Measurements from ENCODE around the gene MDH1B. TPM values are rescaled to one million over a fixed set of nuclear protein-coding genes. Genes with fewer than 3 reads are reported as not detected.
"Not testable (repeated sequence)": the region's sequence is repeated elsewhere in the genome, so short reads cannot be mapped to it uniquely, and the experiment has no call there.

The MDH1B gene
- 1 to 10 TPM in 1 of 2 donors, under 1 TPM in 1; 0.56 to 1.1 TPM for total RNA-seq

DNA sequence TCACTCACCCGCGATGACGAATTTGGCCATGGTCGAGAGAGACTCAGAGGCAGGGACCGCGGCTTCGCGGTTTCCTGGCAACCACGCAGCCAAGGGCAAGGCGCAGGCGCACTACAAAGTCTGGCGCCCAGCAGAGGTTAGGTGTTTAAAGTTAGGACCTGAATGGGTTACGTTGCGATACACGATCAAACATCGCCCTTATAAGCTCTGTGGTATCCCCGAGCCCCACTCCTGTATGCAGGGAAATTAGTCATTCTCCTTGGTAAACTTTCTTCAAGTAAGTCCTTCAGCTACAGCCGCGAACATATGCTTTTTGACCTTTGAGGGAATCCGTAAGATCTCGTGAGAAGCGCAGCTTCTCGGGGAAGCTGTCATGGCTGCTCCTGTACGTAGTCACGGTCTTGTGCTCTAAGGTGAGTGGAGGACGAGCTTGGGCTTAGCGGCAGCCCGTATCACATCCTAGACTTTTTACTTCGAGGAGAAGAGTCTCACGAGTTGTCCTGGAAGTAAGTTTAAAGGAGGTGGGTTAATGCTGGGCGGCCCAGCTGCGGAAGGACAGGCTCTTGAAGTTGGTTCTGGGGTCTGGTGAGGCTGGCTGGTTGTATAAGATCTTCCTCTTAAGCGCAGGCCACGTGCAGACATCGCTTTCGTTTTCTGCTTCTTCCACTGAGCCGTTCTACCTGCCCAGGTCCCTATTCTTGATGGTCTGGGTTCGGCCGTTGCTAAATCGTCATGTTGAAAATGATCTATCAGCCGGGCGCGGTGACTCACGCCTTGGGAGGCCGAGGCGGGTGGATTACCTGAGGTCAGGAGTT is at the start of gene MDH1B, which contains the start of gene FASTKD2:
Gene MDH1B (minus strand): TSS at position 87 of the 815 bp plus-strand sequence. CDS start 57 bp downstream, at position 30.
Gene FASTKD2 (plus strand): TSS at position 365 of the 815 bp plus-strand sequence. CDS start 1,088 bp downstream, outside the sequence.
- peak; percentile 89 for ATAC-seq (replicated peaks)
- no peaks in the 10 kb centered on the region for H3K27me3 Mint-ChIP-seq
- H3K4me3 Mint-ChIP-seq = no peak within 1 kb of the TSS
- peaks cover 19% of the 10 kb centered on the region for H3K4me1 Mint-ChIP-seq
- peaks cover 41% of the 10 kb centered on the region for H3K36me3 Mint-ChIP-seq (ENCODE audit: low read depth)
- H3K9me3 Mint-ChIP-seq = no peaks in the 10 kb centered on the region
- peak within 1 kb of the TSS; percentile 91 for H3K27ac Mint-ChIP-seq

- ATAC-seq (replicated peaks) = no peak
- no peak overlapping the region for H3K27ac Mint-ChIP-seq
- no peaks in the 10 kb centered on the region for H3K4me1 Mint-ChIP-seq
- H3K27me3 Mint-ChIP-seq = no peaks in the 10 kb centered on the region
- H3K4me3 Mint-ChIP-seq = no peak overlapping the region
- H3K36me3 Mint-ChIP-seq (ENCODE audit: low read depth) = no peaks in the 10 kb centered on the region
- no peaks in the 10 kb centered on the region for H3K9me3 Mint-ChIP-seq
Observed at GRCh38 chr2:206814498-206814897, 49.4 kb upstream of the MDH1B start.

DNA sequence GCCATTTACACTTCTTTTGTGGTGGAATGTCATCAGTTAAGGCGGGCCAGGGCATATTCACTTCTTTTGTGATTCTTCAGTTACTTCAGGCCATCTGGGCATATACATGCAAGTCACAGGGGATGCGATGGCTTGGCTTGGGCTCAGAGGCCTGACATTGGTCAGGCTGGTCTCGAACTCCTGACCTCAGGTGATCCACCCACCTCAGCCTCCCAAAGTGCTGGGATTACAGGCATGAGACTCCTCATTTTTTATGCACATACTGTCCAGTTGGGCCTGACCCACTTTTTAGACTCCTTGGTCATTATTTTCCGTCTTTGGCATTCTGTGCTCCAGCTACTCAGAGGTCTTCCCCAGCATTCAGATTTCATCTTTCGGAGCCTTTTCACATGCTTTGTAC is 47.3 kb upstream of the MDH1B start:
- not testable (repeated sequence) for H3K9me3 Mint-ChIP-seq; H3K36me3 Mint-ChIP-seq (ENCODE audit: low read depth); H3K27me3 Mint-ChIP-seq; H3K27ac Mint-ChIP-seq; H3K4me3 Mint-ChIP-seq; H3K4me1 Mint-ChIP-seq; ATAC-seq (replicated peaks)

DNA sequence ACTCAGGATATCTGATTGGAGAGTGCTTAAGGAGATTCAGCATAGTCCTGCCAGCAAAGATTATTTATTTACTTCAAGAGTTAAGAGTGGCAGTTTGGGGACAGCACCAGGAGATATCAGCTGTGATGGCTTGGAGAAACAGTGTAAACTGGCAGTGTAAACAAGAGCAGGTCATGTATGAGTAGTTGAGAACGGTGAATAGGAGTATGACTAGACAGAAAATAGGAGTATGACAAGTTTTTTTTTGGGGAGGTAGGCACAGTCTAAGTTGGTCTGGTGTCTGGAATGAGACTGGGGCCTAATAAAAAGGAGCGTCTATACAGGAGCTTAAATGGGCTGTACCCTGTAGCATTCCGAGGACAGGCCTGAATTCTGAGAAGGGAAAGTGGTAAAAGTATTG is 42.5 kb upstream of the MDH1B start:
- H3K4me1 Mint-ChIP-seq; ATAC-seq (replicated peaks); H3K4me3 Mint-ChIP-seq; H3K9me3 Mint-ChIP-seq; H3K27me3 Mint-ChIP-seq; H3K27ac Mint-ChIP-seq; H3K36me3 Mint-ChIP-seq (ENCODE audit: low read depth): not testable (repeated sequence)

DNA sequence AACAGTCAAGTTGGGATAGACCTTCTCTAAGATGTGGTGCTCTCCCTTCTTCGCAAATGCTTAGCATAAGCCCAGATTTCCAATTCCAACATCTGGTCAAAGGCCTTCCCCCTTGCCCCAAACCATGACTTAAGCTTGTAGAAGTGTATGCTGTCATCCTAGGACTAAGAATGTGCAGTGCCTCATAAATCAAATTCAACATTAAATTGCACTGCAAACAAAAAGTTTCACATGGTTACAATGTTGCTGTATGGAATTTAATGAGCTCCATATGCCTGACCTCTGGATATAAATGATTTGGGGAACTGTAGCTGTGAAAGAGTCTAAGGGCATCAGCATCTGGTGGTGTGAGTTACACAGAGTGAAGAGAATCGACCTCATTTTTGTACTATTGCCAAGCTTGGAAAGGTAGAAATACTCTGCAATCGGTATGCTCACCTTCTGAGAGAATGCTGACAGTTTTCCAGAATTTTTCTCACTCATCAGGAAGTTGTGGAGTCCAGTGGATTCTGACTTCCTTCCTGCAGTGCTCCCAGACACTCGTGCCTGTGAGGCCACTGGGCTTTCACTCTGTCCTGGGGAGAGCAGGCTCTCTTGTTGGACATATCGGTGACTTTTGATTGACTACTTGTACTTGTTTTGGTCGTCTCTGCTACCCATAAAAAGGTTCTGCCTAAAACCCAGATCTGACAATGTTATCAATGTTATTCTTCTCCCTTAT is 40.9 kb upstream of the MDH1B start:
- Mint-ChIP-seq H3K27me3 (no peaks in the 10 kb centered on the region), H3K9me3 (no peaks in the 10 kb centered on the region), H3K4me1 (no peaks in the 10 kb centered on the region), H3K27ac (no peak overlapping the region), H3K36me3 (ENCODE audit: low read depth) (no peaks in the 10 kb centered on the region), H3K4me3 (no peak overlapping the region)
- no peak for ATAC-seq (replicated peaks)

DNA sequence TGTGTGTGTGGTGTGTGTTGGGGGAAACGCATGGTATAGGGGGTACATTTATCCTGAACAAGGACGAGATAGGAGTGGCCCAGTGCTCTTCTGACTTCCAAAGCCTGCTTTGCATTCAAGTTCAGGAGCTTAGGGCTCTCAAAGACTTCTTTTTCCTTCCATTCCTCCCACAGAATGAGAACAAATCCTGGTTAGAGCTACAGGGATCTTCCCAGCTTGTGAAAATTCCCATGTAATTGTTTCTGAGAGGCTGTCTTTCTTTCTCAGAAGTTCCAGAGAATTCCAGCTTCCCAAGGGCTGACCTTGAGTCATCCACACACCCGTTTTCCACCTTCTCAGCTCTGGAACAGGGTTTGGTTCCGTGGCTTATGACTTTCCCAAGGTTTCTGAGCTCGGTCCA is 39.2 kb upstream of the MDH1B start:
- H3K36me3 Mint-ChIP-seq (ENCODE audit: low read depth) = no peaks in the 10 kb centered on the region

GRCh38 chr2:206802654-206803514 is 37.8 kb upstream of the MDH1B start:
- H3K27ac Mint-ChIP-seq = peak overlapping the region; percentile 10
- H3K36me3 Mint-ChIP-seq (ENCODE audit: low read depth) = no peaks in the 10 kb centered on the region
- H3K4me1 Mint-ChIP-seq = peaks cover 4% of the 10 kb centered on the region
- ATAC-seq (replicated peaks) = no peak
- H3K27me3 Mint-ChIP-seq = no peaks in the 10 kb centered on the region
- no peak overlapping the region for H3K4me3 Mint-ChIP-seq
- no peaks in the 10 kb centered on the region for H3K9me3 Mint-ChIP-seq

More for the DNA sequence above, 39.2 kb upstream of the MDH1B start:
- Mint-ChIP-seq H3K4me1 (peaks cover 4% of the 10 kb centered on the region), H3K9me3 (no peaks in the 10 kb centered on the region), H3K4me3 (no peak overlapping the region), H3K27me3 (no peaks in the 10 kb centered on the region), H3K27ac (no peak overlapping the region)
- ATAC-seq (replicated peaks) = no peak

DNA sequence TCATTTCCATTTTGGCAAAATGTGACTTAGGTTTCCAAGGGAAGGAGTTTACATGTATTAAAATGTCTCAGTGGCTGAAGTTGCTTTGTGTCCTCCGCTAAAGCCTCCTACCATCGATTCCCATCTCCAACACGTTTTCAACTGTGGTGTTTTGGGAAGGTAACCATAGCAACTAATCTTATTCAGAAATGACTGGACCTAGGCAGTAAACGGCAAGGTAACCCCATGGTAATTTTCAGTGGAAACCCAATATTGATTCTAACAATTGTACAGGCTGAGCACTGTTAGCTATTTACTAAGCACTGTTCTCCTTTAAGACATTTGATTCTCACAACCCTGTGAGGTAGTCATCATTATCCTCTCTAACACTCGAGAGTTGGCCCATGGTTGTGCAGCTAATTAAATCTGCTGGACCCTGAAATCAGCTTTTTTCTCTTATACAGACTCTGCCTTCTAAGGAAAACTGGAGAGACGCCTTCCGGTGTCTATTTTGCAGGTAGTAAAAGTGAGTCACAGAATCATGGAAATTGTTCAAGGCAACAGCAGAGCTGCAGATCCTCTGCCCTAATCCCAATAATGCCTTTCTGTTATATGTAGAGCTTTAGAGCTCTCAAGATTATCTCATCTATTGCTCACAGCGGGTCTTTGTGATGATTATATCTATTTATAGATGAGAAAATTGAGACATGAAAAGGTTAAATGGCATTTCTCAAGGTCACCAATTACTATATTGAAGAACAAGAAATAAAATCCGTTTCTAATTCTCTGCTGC is 36.5 kb upstream of the MDH1B start:
- Mint-ChIP-seq H3K4me1 (peaks cover 4% of the 10 kb centered on the region), H3K4me3 (no peak overlapping the region), H3K27me3 (no peaks in the 10 kb centered on the region), H3K9me3 (no peaks in the 10 kb centered on the region), H3K27ac (no peak overlapping the region), H3K36me3 (ENCODE audit: low read depth) (no peaks in the 10 kb centered on the region)
- ATAC-seq (replicated peaks) = no peak

GRCh38 chr2:206800506-206801417 is 35.6 kb upstream of the MDH1B start:
- Mint-ChIP-seq H3K4me1 (peaks cover 4% of the 10 kb centered on the region), H3K36me3 (ENCODE audit: low read depth) (no peaks in the 10 kb centered on the region), H3K27me3 (no peaks in the 10 kb centered on the region), H3K9me3 (no peaks in the 10 kb centered on the region), H3K4me3 (peak overlapping the region; percentile 26), H3K27ac (no peak overlapping the region)
- ATAC-seq (replicated peaks) = peak; percentile 34

DNA sequence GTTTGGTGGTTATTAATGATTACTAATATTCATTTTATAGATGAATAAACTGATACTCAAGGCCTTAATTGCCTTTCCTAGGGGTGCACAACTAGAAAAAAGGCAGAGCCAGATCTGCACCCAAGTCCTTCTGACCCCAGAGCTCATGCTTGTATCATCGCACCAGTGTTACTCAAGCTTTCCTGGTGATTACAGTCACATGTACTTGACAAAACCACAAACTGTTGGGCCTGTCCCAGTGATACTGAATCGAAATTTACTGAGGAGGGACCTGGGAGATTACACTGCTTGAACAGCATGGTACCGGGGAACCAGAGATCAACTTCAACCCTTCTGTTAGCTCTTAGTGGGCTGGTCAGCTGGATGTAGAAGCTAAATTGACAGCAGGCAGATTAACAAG is 34.0 kb upstream of the MDH1B start:
- no peak overlapping the region for H3K4me3 Mint-ChIP-seq
- H3K9me3 Mint-ChIP-seq = no peaks in the 10 kb centered on the region
- H3K36me3 Mint-ChIP-seq (ENCODE audit: low read depth) = peaks cover 7% of the 10 kb centered on the region
- H3K27ac Mint-ChIP-seq = no peak overlapping the region
- ATAC-seq (replicated peaks) = peak; percentile 80
- peaks cover 4% of the 10 kb centered on the region for H3K4me1 Mint-ChIP-seq
- H3K27me3 Mint-ChIP-seq = no peaks in the 10 kb centered on the region

- Mint-ChIP-seq H3K27me3 (no peaks in the 10 kb centered on the region), H3K9me3 (no peaks in the 10 kb centered on the region), H3K36me3 (ENCODE audit: low read depth) (peaks cover 15% of the 10 kb centered on the region), H3K4me1 (peaks cover 4% of the 10 kb centered on the region), H3K4me3 (no peak overlapping the region), H3K27ac (peak overlapping the region; percentile 5)
- ATAC-seq (replicated peaks) = peak; percentile 78
Observed at GRCh38 chr2:206798000-206798399, 32.9 kb upstream of the MDH1B start.

- peaks cover 21% of the 10 kb centered on the region for H3K36me3 Mint-ChIP-seq (ENCODE audit: low read depth)
- ATAC-seq (replicated peaks) = peak; percentile 5
- peaks cover 4% of the 10 kb centered on the region for H3K4me1 Mint-ChIP-seq
- no peaks in the 10 kb centered on the region for H3K27me3 Mint-ChIP-seq
- no peaks in the 10 kb centered on the region for H3K9me3 Mint-ChIP-seq
- H3K27ac Mint-ChIP-seq = no peak overlapping the region
- no peak overlapping the region for H3K4me3 Mint-ChIP-seq
Observed at GRCh38 chr2:206797376-206797775, 32.2 kb upstream of the MDH1B start.

DNA sequence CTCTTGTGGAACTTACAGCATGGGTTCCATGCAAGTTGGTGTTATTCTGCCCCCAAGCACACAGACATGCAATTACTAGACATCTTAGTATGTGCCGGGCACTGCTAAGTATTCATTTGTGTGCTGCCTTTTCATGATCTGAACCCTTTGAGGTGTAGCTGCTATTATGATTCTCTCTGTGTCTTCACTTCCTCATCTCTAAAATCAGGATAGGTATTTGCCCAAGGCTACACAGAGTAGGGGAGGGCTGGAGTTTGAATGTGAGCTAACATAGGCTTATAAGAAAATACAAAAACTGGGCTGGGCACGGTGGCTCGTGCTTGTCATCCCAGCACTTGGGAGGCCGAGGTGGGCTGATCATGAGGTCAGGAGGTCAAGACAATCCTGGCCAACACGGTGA is 27.5 kb upstream of the MDH1B start:
- Mint-ChIP-seq H3K36me3 (ENCODE audit: low read depth) (peaks cover 69% of the 10 kb centered on the region), H3K27ac (no peak overlapping the region)
- no peak for ATAC-seq (replicated peaks)

More for the DNA sequence above, 27.5 kb upstream of the MDH1B start:
- Mint-ChIP-seq H3K4me1 (no peaks in the 10 kb centered on the region), H3K9me3 (no peaks in the 10 kb centered on the region), H3K27me3 (no peaks in the 10 kb centered on the region), H3K4me3 (no peak overlapping the region)

Measured in activated T-helper 17 cell treated with anti-CD3 and anti-CD28 coated beads, Interleukin-2, amount 50 U/mL, for 72 hours (primary cell).